Measurements from ENCODE around the gene RIPOR3. TPM values are rescaled to one million over a fixed set of nuclear protein-coding genes. Genes with fewer than 3 reads are reported as not detected.

The RIPOR3 gene
- total and polyA plus RNA-seq, 4 donors: 5.6 to 90.3 (median 16.3) TPM

GRCh38 chr20:50577175-50578018 lies 113.9 kb downstream of the RIPOR3 start:
- H3K9me3 ChIP-seq (ENCODE audit: control insufficient read depth in 4 of 4, low read length in 3 of 4): no peaks in the 10 kb centered on the region
- no peak overlapping the region for H3K4me3 ChIP-seq (ENCODE audit: low read depth in 1 of 3, low read length in 3 of 3)
- no peak for DNase-seq (ENCODE audit: low spot score)
- peaks cover 6 to 28% (median 21%) of the 10 kb centered on the region in 4 donors for H3K4me1 ChIP-seq (ENCODE audit: control insufficient read depth in 4 of 4, insufficient read depth in 4 of 4, low read length in 3 of 4)
- TF ChIP-seq FOXA2 (IDR thresholded peaks at IDR 0.05): no peak
- TF ChIP-seq RAD21 (IDR thresholded peaks at IDR 0.05): peak in 1 of 2 donors; percentile 50
- TF ChIP-seq YY1 (IDR thresholded peaks at IDR 0.05): peak; percentile 60
- TF ChIP-seq HNF4A (conservative IDR thresholded peaks at IDR 0.05): peak in 1 of 2 donors; percentile 51
- TF ChIP-seq TAF1 (conservative IDR thresholded peaks at IDR 0.05): no peak
- TF ChIP-seq RXRA (IDR thresholded peaks at IDR 0.05): peak; percentile 18 to 58
- TF ChIP-seq MAX (IDR thresholded peaks at IDR 0.05): no peak
- no peak for TF ChIP-seq FOXA1 (IDR thresholded peaks at IDR 0.05)
- TF ChIP-seq REST (IDR thresholded peaks at IDR 0.05): no peak
- no peak for TF ChIP-seq SP1 (IDR thresholded peaks at IDR 0.05)
- 68% methylated on average over 17 of the region's 17 CpGs for WGBS
- peaks cover 16 to 49% (median 37%) of the 10 kb centered on the region in 4 donors for H3K36me3 ChIP-seq (ENCODE audit: control insufficient read depth in 4 of 4, insufficient read depth in 3 of 4, low read depth in 1 of 4, low read length in 3 of 4)
- no peak overlapping the region for H3K9ac ChIP-seq (ENCODE audit: low read depth in 1 of 2, low read length in 2 of 2)
- no peaks in the 10 kb centered on the region for H3K27me3 ChIP-seq (ENCODE audit: control insufficient read depth in 4 of 4, insufficient read depth in 4 of 4, low read length in 3 of 4)
- H3K27ac ChIP-seq (ENCODE audit: low read depth in 1 of 2, low read length in 2 of 2): peak overlapping the region; percentile 19 to 48

- peak; percentile 78 for DNase-seq (ENCODE audit: low spot score)
- 54% methylated on average over 12 of the region's 12 CpGs for WGBS
- Histone ChIP-seq H3K27ac (ENCODE audit: low read depth in 1 of 2, low read length in 2 of 2) (peak overlapping the region in 1 of 2 donors; percentile 9), H3K9ac (ENCODE audit: low read depth in 1 of 2, low read length in 2 of 2) (no peak overlapping the region), H3K9me3 (ENCODE audit: control insufficient read depth in 4 of 4, low read length in 3 of 4) (no peaks in the 10 kb centered on the region), H3K4me3 (ENCODE audit: low read depth in 1 of 3, low read length in 3 of 3) (no peak overlapping the region), H3K4me1 (ENCODE audit: control insufficient read depth in 4 of 4, insufficient read depth in 4 of 4, low read length in 3 of 4) (peaks cover 7 to 30% (median 23%) of the 10 kb centered on the region in 4 donors), H3K27me3 (ENCODE audit: control insufficient read depth in 4 of 4, insufficient read depth in 4 of 4, low read length in 3 of 4) (no peaks in the 10 kb centered on the region), H3K36me3 (ENCODE audit: control insufficient read depth in 4 of 4, insufficient read depth in 3 of 4, low read depth in 1 of 4, low read length in 3 of 4) (peaks cover 14 to 37% (median 30%) of the 10 kb centered on the region in 4 donors)
- TF ChIP-seq RAD21 (IDR thresholded peaks at IDR 0.05): peak; percentile 91 to 92
- peak; percentile 66 for TF ChIP-seq CTCF (IDR thresholded peaks at IDR 0.05; ENCODE audit: low read depth, low read length, missing input control)
- no peak for TF ChIP-seq YY1 (IDR thresholded peaks at IDR 0.05)
- no peak for TF ChIP-seq TAF1 (conservative IDR thresholded peaks at IDR 0.05)
Measured at GRCh38 chr20:50575865-50576720, 115.2 kb downstream of the RIPOR3 start.

Data from liver (tissue), 9 donors.